PC-3 (cell line): Measurements from ENCODE around the gene RIMS4.

ENCODE experiments used
- EZH2 ChIP-seq: fragments of 300-600 bp; sonication (generic); IDR thresholded peaks from one replicate; pipeline ENCODE4 v1.6.1; 2017; ENCODE audit warnings: antibody characterized with exemption, mild to moderate bottlenecking, low read length; ENCODE audit not compliant: unreplicated experiment
- EZH2phosphoT487 ChIP-seq: fragments of 300-600 bp; sonication (generic); IDR thresholded peaks from 2 replicates; pipeline ENCODE4 v1.6.1; 2018; ENCODE audit warnings: mild to moderate bottlenecking, antibody characterized with exemption, low read length, borderline replicate concordance
- TF ChIP-seq, protein P1 (sequence below): fragments of 300-600 bp; sonication (generic); conservative IDR thresholded peaks from 2 replicates; pipeline ENCODE4 v1.5.1; 2017; ENCODE audit warnings: antibody characterized with exemption, low read depth, mild to moderate bottlenecking, low read length

DNA sequence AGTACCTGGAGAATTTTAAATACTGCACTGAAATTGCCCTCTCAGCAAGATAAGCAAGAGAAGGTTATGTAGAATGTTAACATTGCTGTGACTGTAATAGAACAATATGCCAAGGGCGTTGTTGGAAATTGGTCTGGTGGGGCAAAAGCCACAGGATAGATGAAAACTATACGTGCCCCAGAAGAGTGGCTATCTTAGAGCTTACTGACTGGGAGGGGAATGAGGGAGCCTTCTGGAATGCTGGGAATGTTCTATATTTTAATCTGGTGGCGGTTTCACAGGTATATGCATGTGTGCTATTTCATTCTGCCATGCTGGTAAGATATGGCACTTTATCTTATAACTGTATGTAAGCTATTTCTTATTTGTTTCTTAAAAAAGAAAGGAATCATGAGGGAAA is 39.9 kb upstream of the RIMS4 start:
- TF ChIP-seq, protein P1, sequence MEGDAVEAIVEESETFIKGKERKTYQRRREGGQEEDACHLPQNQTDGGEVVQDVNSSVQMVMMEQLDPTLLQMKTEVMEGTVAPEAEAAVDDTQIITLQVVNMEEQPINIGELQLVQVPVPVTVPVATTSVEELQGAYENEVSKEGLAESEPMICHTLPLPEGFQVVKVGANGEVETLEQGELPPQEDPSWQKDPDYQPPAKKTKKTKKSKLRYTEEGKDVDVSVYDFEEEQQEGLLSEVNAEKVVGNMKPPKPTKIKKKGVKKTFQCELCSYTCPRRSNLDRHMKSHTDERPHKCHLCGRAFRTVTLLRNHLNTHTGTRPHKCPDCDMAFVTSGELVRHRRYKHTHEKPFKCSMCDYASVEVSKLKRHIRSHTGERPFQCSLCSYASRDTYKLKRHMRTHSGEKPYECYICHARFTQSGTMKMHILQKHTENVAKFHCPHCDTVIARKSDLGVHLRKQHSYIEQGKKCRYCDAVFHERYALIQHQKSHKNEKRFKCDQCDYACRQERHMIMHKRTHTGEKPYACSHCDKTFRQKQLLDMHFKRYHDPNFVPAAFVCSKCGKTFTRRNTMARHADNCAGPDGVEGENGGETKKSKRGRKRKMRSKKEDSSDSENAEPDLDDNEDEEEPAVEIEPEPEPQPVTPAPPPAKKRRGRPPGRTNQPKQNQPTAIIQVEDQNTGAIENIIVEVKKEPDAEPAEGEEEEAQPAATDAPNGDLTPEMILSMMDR: no peak
- TF ChIP-seq EZH2: no peak
- TF ChIP-seq EZH2phosphoT487: no peak
